SKM-1 treated with dmso at 0.1 percent for 144 hours (cell line): ENCODE data around the gene NAT9.

Experiments used
- DNase-seq: peaks from one replicate; lab custom pipeline; 2025; ENCODE audit not compliant: unreplicated experiment; lab: John Stamatoyannopoulos, UW

NAT9 gene

GRCh38 chr17:74746922-74747321 lies 29.2 kb downstream of the NAT9 start:
- DNase-seq: peak; percentile 31

- DNase-seq: no peak
Observed at GRCh38 chr17:74746376-74746775, 29.8 kb downstream of the NAT9 start.

- no peak for DNase-seq
Observed at GRCh38 chr17:74745548-74746177, 30.5 kb downstream of the NAT9 start.

- peak; percentile 25 for DNase-seq
Observed at GRCh38 chr17:74744714-74745547, 31.2 kb downstream of the NAT9 start.

GRCh38 chr17:74744349-74744713 lies 31.8 kb downstream of the NAT9 start:
- DNase-seq: no peak

- DNase-seq: no peak
Observed at GRCh38 chr17:74743755-74744154, 32.4 kb downstream of the NAT9 start.

- no peak for DNase-seq
Observed at GRCh38 chr17:74742978-74743545, 33.1 kb downstream of the NAT9 start.

- DNase-seq: peak; percentile 81
Observed at GRCh38 chr17:74742153-74742515, 34.0 kb downstream of the NAT9 start.

- no peak for DNase-seq
Observed at GRCh38 chr17:74740641-74741387, 35.3 kb downstream of the NAT9 start.

- DNase-seq: no peak
Observed at GRCh38 chr17:74740173-74740572, 36.0 kb downstream of the NAT9 start.

- DNase-seq: no peak
Observed at GRCh38 chr17:74739227-74739831, 36.8 kb downstream of the NAT9 start.

GRCh38 chr17:74738051-74738996 lies 37.8 kb downstream of the NAT9 start:
- peak; percentile 39 for DNase-seq

- peak; percentile 33 for DNase-seq
Observed at GRCh38 chr17:74737299-74738050, 38.7 kb downstream of the NAT9 start.

GRCh38 chr17:74736513-74737298 lies 39.4 kb downstream of the NAT9 start, which contains the start of gene RAB37:
TSS of gene RAB37 (plus strand) at chr17:74737256. CDS start at chr17:74737273, 17 bp downstream.
- peak; percentile 87 for DNase-seq

GRCh38 chr17:74734256-74734655 lies 41.9 kb downstream of the NAT9 start:
- no peak for DNase-seq

- DNase-seq: no peak
Observed at GRCh38 chr17:74733365-74734122, 42.6 kb downstream of the NAT9 start.

- no peak for DNase-seq
Observed at GRCh38 chr17:74732042-74732867, 43.9 kb downstream of the NAT9 start.
